AG04450 (cell line): ENCODE data around the gene ZAP70. TPM values are rescaled to one million over a fixed set of nuclear protein-coding genes. Genes with fewer than 3 reads are reported as not detected.

Source experiments
- CTCF ChIA-PET: fragments of 300-600, 350-600 bp; formaldehyde crosslinking; extraction: SDS; loops from one replicate; lab custom pipeline; 2022; ENCODE audit warnings: antibody characterized with exemption, inconsistent platforms; lab: Charles Lee
- POLR2A ChIA-PET: fragments of 350-600 bp; formaldehyde crosslinking; extraction: SDS; loops from one replicate; lab custom pipeline; 2021; ENCODE audit warnings: antibody characterized with exemption, inconsistent platforms; lab: Yijun Ruan, JAX
- DNase-seq: peaks from one replicate; pipeline ENCODE4 v3.0.0-alpha.2; 2011; ENCODE audit warnings: low read depth, low spot score
- H3K27ac ChIP-seq: one replicate; pipeline ENCODE4 v1.5.1; 2012; ENCODE audit warnings: low read depth, low read length, control low read depth
- H3K27me3 ChIP-seq: one replicate; pipeline ENCODE4 v1.6.0; 2012; ENCODE audit warnings: low read length; ENCODE audit not compliant: control insufficient read depth, insufficient read depth
- H3K4me3 ChIP-seq: 2 replicates; pipeline ENCODE4 v1.5.1; 2011; ENCODE audit warnings: mild to moderate bottlenecking, low read depth, low read length, control low read depth
- H3K9me3 ChIP-seq: 2 replicates; pipeline ENCODE4 v1.5.1; 2012; ENCODE audit warnings: low read length; ENCODE audit not compliant: control insufficient read depth, insufficient read depth
- polyA plus RNA-seq: library from polyadenylated mRNA; depleted of rRNA; stranded (reverse); fragments of >200 nt; gene quantifications from 2 replicates; pipeline ENCODE4 v1.2.3, GENCODE V29; 2011
- TF ChIP-seq, protein P1 (sequence below): IDR thresholded peaks from 2 replicates; pipeline ENCODE4 v1.5.1; 2011; ENCODE audit warnings: low read depth, low read length, control low read depth, inconsistent platforms

Gene ZAP70
- polyA plus RNA-seq, 1 experiment, result 0.06 TPM

DNA sequence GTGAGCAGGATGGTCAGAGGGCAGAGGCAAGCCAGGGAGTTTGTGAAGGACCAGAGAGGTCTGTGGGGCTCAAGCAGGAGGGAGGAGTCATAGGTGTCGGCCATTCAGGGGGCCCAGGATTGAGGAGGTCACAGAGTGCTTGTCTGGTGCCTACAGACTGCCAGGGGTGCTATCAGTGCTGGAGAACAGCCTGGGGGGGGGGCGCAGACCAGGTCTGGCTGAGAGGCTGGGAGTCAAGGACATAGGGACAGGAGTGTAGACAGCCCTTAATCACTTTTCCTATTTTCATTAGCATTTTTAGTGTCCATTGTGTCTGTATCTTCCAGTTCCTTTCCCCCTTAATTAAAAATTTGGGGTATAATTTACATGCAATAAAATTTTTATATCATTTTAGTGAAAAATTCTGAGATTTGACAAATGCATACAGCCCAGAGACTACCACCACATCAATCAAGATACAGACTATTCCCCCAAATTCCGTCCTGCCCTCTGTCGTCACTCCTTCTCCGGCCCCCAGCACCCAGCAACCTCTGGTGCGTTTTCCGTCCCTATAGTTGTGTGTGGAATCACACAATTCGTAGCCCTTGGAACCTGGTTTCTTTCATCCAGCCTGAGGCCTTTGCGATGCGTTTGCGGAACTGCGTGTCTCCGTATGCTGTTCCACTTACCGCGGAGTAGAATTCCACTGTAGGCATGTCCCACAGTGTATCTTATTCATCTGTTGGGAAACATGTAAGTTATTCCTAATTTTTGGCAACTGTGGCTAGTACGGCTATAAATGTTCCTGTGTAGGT, 6.2 kb downstream of the ZAP70 start:
- TF ChIP-seq, protein P1, sequence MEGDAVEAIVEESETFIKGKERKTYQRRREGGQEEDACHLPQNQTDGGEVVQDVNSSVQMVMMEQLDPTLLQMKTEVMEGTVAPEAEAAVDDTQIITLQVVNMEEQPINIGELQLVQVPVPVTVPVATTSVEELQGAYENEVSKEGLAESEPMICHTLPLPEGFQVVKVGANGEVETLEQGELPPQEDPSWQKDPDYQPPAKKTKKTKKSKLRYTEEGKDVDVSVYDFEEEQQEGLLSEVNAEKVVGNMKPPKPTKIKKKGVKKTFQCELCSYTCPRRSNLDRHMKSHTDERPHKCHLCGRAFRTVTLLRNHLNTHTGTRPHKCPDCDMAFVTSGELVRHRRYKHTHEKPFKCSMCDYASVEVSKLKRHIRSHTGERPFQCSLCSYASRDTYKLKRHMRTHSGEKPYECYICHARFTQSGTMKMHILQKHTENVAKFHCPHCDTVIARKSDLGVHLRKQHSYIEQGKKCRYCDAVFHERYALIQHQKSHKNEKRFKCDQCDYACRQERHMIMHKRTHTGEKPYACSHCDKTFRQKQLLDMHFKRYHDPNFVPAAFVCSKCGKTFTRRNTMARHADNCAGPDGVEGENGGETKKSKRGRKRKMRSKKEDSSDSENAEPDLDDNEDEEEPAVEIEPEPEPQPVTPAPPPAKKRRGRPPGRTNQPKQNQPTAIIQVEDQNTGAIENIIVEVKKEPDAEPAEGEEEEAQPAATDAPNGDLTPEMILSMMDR, result no peak
- no peak overlapping the region for H3K27ac ChIP-seq
- H3K4me3 ChIP-seq, result no peak overlapping the region
- peaks cover 15% of the 10 kb centered on the region; the same call in 1 of the 2 replicates for H3K9me3 ChIP-seq
- ChIA-PET CTCF (no interaction called here), POLR2A (interaction anchor here (0.9 kb wide), 1 partner anchor 21 kb away, joined by 4 read pairs; no protein-coding TSS in a partner anchor)
- no peak for DNase-seq
- H3K27me3 ChIP-seq, result peaks cover 25% of the 10 kb centered on the region

DNA sequence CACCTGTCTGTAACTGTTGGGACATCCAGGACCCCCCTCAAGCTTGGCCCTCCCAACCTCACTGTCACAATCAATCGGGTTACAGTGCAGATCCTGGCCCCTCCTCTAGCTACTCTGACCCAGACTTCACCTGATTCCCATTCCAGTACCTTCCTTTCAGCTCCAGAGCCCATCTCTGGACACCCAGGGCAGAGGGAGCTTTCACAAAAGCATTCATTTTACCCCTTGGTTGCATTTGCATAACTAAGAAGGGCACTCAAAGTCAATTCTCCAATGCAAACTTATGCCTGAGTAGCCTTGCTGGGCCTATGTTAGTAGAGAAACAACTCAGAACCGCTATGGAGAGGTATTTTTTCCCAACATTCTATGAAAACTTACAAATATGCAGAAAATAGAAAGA, 7.4 kb downstream of the ZAP70 start:
- POLR2A ChIA-PET, result no interaction called here
- TF ChIP-seq, protein P1, result no peak

DNA sequence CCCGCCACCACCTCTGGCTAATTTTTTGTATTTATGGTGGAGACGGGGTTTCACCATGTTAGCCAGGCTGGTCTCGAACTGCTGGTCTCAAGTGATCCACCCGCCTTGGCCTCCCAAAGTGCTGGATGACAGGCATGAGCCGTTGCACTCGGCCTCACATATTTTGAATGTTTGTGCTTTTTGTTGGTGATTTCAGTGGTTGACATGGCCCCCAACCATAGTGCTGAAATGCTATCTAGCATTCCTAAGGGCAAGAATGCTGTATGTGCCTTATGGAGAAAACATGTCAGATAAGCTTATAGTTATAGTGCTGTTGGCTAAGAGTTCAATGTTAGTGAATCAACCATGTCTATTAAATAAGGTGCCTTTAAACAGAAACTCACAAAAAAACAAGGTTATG, 8.9 kb downstream of the ZAP70 start:
- no peak overlapping the region for H3K4me3 ChIP-seq
- ChIA-PET POLR2A (no interaction called here), CTCF (interaction anchor here (0.9 to 1.4 kb wide), 3 partner anchors 18 to 131 kb away, joined by 3 to 4 read pairs (median 4); no protein-coding TSS in a partner anchor)
- DNase-seq, result no peak
- peaks cover 22% of the 10 kb centered on the region for H3K27me3 ChIP-seq
- H3K27ac ChIP-seq, result no peak overlapping the region
- TF ChIP-seq, protein P1, result no peak
- peaks cover 20% of the 10 kb centered on the region; the same call in 1 of the 2 replicates for H3K9me3 ChIP-seq

More for the DNA sequence above, 7.4 kb downstream of the ZAP70 start:
- Histone ChIP-seq H3K27me3 (peaks cover 21% of the 10 kb centered on the region), H3K4me3 (no peak overlapping the region), H3K27ac (no peak overlapping the region), H3K9me3 (peaks cover 20% of the 10 kb centered on the region; the same call in 1 of the 2 replicates)
- CTCF ChIA-PET, result interaction anchor here (1.1 kb wide), 1 partner anchor 19 kb away, joined by 3 read pairs; no protein-coding TSS in a partner anchor
- no peak for DNase-seq

DNA sequence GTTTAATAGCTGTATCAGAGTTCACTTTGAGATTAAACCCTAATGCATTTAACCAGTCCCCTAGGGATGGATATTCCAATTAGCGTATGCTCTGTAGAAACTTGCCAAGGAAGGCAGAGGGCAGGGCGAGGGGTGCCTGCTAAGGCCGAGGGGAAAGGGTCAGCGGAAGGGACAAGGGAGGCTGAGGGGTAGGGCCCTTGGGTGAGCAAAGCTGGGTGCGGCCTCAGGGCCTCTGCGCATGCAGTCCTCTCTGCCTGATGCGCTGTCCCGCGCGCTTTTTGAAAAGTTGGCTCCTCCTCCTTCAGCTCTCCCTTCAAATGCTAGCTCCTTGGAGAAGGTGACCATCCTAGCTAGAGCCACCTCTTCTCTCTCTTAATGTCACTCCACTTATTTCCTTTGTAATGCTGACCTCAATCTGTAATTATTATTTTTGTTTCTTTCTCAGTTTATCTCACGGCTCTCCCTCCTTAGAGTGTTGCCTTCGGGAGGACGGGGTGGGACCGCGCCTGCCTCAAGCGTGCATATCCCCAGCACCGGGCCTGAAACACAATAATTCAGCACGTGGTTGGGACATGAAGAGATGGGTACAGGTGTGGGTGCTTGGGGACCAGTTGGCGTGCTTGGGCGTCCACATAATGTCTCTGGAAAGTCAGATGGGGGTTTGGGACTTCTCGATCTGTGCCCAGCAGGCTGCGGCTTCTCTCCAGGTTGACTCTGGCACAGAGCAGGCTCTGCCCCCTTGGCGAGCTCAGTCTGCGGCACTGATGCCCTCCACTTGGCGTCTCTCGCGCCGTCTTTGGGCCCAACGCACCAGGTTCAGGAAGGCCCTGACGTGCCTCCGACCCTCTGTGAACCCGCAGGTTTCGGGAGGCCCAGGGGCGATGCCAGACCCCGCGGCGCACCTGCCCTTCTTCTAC, 10.0 kb downstream of the ZAP70 start:
- POLR2A ChIA-PET, result no interaction called here
- CTCF ChIA-PET, result interaction anchor here (1.4 kb wide), 1 partner anchor 26 kb away, joined by 3 read pairs; no protein-coding TSS in a partner anchor
- Histone ChIP-seq H3K27ac (no peak overlapping the region), H3K9me3 (peaks cover 20% of the 10 kb centered on the region; the same call in 1 of the 2 replicates), H3K4me3 (no peak overlapping the region), H3K27me3 (peaks cover 23% of the 10 kb centered on the region)
- DNase-seq, result no peak
- TF ChIP-seq, protein P1, result no peak
